Endometrium (tissue), 2 donors: ENCODE data around the gene JAML.

Experiments
- FAIRE-seq: peaks from 2 replicates; lab custom pipeline; 2012; peaks lifted over from hg19 to GRCh38; lab: Jason Lieb, UNC
- donor health status: control.
- donor health status: control.

JAML gene

GRCh38 chr11:118144301-118145268 is 80.2 kb downstream of the JAML start:
- no peak for FAIRE-seq
